ENCODE data around the gene IL13RA1.

DNA sequence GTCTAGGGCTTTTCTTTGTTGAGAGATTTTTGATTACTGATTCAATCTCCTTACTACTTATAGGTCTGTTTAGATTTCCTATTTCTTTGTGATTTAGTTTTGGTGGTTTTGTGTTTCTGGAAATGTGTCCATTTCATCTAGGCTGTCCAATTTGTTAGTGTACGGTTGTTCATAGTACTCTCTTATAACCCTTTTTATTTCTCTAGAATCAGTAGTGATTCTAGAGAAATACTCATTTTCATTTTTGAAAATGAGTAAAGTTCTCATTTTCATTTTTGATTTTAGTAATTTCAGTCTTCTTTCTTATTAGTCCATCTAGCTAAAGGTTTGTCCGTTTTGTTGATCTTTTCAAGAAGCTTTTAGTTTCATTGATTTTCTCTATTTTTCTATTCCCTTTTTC is 7.5 kb downstream of the IL13RA1 start:
- TF ChIP-seq, protein P1, sequence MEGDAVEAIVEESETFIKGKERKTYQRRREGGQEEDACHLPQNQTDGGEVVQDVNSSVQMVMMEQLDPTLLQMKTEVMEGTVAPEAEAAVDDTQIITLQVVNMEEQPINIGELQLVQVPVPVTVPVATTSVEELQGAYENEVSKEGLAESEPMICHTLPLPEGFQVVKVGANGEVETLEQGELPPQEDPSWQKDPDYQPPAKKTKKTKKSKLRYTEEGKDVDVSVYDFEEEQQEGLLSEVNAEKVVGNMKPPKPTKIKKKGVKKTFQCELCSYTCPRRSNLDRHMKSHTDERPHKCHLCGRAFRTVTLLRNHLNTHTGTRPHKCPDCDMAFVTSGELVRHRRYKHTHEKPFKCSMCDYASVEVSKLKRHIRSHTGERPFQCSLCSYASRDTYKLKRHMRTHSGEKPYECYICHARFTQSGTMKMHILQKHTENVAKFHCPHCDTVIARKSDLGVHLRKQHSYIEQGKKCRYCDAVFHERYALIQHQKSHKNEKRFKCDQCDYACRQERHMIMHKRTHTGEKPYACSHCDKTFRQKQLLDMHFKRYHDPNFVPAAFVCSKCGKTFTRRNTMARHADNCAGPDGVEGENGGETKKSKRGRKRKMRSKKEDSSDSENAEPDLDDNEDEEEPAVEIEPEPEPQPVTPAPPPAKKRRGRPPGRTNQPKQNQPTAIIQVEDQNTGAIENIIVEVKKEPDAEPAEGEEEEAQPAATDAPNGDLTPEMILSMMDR (IDR thresholded peaks at IDR 0.05; ENCODE audit: low read depth, low read length) = no peak
- TF ChIP-seq POLR2A (IDR thresholded peaks at IDR 0.05; ENCODE audit: extremely low read depth, insufficient read length) (no peak), MAX (IDR thresholded peaks at IDR 0.05; ENCODE audit: low read depth, low read length) (no peak)

Measured in NB4 (cell line).